ENCODE data around the gene PSAPL1.

PSAPL1 gene

DNA sequence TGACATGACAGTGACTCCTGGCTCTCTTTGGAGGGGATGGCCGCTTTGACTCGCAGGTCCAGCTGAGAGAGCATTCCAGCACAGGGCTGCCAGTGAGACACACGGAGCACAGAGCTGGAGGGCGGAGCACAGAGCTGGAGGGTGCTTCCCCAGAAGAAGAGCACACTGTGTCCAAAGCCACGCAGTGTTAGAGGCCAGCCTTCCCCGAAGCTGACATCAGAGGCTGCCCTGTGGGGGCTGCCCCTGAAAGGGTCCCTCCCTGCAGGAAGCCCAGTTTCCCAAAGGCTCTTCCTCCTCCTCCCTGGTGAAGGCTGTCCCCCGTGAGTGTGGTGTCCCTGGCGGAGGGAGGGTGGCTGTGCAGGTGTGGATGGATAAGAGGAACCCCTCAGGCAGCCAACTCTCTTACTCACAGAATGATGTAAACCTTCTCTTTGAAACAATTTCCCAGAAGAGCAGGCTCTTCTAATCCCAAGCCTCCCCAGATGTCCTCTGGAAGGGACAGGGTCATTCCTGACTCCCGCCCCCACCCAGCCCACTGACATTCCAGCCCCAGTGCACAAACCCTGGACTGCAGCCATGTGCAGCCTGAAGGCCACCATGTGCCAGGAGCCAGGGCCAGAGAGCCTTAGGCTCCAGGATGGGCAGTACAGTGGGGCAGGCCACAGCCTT lies 53.4 kb downstream of the PSAPL1 start:
- peak; percentile 11 for DNase-seq (ENCODE audit: low read depth)
- TF ChIP-seq, protein P1, sequence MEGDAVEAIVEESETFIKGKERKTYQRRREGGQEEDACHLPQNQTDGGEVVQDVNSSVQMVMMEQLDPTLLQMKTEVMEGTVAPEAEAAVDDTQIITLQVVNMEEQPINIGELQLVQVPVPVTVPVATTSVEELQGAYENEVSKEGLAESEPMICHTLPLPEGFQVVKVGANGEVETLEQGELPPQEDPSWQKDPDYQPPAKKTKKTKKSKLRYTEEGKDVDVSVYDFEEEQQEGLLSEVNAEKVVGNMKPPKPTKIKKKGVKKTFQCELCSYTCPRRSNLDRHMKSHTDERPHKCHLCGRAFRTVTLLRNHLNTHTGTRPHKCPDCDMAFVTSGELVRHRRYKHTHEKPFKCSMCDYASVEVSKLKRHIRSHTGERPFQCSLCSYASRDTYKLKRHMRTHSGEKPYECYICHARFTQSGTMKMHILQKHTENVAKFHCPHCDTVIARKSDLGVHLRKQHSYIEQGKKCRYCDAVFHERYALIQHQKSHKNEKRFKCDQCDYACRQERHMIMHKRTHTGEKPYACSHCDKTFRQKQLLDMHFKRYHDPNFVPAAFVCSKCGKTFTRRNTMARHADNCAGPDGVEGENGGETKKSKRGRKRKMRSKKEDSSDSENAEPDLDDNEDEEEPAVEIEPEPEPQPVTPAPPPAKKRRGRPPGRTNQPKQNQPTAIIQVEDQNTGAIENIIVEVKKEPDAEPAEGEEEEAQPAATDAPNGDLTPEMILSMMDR (conservative IDR thresholded peaks at IDR 0.05; ENCODE audit: control insufficient read depth, insufficient read depth, low read depth, low read length): no peak
- H3K4me3 ChIP-seq (ENCODE audit: control insufficient read depth, low read depth, low read length): no peak overlapping the region
